Smooth muscle cell (in vitro differentiated cells): Measurements from ENCODE around the gene MTOR. TPM values are rescaled to one million over a fixed set of nuclear protein-coding genes. Genes with fewer than 3 reads are reported as not detected.

Source experiments
- DNase-seq: peaks from one replicate; lab custom pipeline; 2025; ENCODE audit not compliant: unreplicated experiment; lab: John Stamatoyannopoulos, UW
- H2AFZ ChIP-seq: fragments of 200-600 bp; sonication (generic); 2 replicates; pipeline ENCODE4 v1.6.0; 2016; ENCODE audit warnings: antibody characterized with exemption, low read depth, mild to moderate bottlenecking
- H3F3A ChIP-seq: fragments of 200-600 bp; sonication (generic); 2 replicates; pipeline ENCODE4 v1.6.0; 2017; ENCODE audit warnings: antibody characterized with exemption, low read depth
- H3K27ac ChIP-seq: fragments of 200-600 bp; sonication (generic); 2 replicates; pipeline ENCODE4 v1.5.1; 2016; ENCODE audit warnings: low read depth, mild to moderate bottlenecking
- H3K27me3 ChIP-seq: fragments of 200-600 bp; sonication (generic); 2 replicates; pipeline ENCODE4 v1.6.1; 2016; ENCODE audit warnings: low read depth, mild to moderate bottlenecking
- H3K36me3 ChIP-seq: fragments of 200-600 bp; sonication (generic); 2 replicates; pipeline ENCODE4 v1.5.1; 2016; ENCODE audit warnings: low read depth
- H3K4me1 ChIP-seq: fragments of 200-600 bp; sonication (generic); 2 replicates; pipeline ENCODE4 v1.5.1; 2016; ENCODE audit warnings: low read depth
- H3K4me2 ChIP-seq: fragments of 200-600 bp; sonication (generic); 2 replicates; pipeline ENCODE4 v1.6.0; 2016; ENCODE audit warnings: mild to moderate bottlenecking
- H3K4me3 ChIP-seq: fragments of 200-600 bp; sonication (generic); 2 replicates; pipeline ENCODE4 v1.5.1; 2016; ENCODE audit warnings: mild to moderate bottlenecking
- H3K79me2 ChIP-seq: fragments of 200-600 bp; sonication (generic); 2 replicates; pipeline ENCODE4 v1.6.0; 2016; ENCODE audit warnings: low read depth, mild to moderate bottlenecking
- H3K9ac ChIP-seq: fragments of 200-600 bp; sonication (generic); 2 replicates; pipeline ENCODE4 v1.6.0; 2016; ENCODE audit warnings: low read depth
- H3K9me3 ChIP-seq: fragments of 200-600 bp; sonication (generic); replicated peaks from 2 replicates; pipeline ENCODE4 v1.5.1; 2016; ENCODE audit warnings: low read depth
- H4K20me1 ChIP-seq: fragments of 200-600 bp; sonication (generic); 2 replicates; pipeline ENCODE4 v1.6.0; 2016; ENCODE audit warnings: low read depth
- whole genome bisulfite sequencing: methylation state at CpG from one replicate; pipeline ENCODE4 v1.1.7; 2016; ENCODE audit warnings: low lambda C conversion rate; 5-methylcytosine and 5-hydroxymethylcytosine counted together
- polyA plus RNA-seq: library from polyadenylated mRNA; unstranded; fragments of >200 nt; fragmentation: Nextera tagmentation; extraction: Ambion mirVana; gene quantifications from 2 replicates; pipeline ENCODE4 v1.2.1, GENCODE V29; 2016
- total RNA-seq: library from RNA; depleted of rRNA; stranded (reverse); fragments of >200 nt; gene quantifications from 2 replicates; pipeline ENCODE4 v1.2.3, GENCODE V29; 2014
- TF ChIP-seq, protein P1 (sequence below): fragments of 200-600 bp; sonication (generic); IDR thresholded peaks from 2 replicates; pipeline ENCODE4 v1.5.1; 2017; ENCODE audit warnings: borderline replicate concordance, mild to moderate bottlenecking, antibody characterized with exemption; ENCODE audit not compliant: insufficient read depth, poor library complexity, severe bottlenecking

MTOR gene
- total and polyA plus RNA-seq, 2 experiments from 2014 or later: 11.2 to 26.8 TPM

DNA sequence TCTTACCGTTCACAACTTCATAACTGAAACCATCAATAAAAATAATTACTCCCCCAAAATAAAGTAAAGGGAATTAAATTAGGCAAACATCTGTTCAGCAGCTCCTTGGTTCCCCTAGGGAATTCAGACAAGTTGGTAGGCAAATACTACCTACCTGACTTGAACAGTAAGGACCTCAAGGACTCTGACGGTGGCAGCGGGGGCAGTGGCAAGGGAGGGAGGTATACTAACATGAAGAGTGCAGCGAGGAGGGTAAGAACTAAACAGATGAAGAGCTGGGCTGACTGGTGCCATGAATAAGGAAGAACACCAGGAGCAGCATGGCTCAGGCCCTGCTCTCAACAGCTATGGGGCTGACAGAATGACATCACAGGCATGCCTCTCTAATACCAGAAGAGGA is 33.1 kb downstream of the MTOR start:
- no peak for DNase-seq
- TF ChIP-seq, protein P1, sequence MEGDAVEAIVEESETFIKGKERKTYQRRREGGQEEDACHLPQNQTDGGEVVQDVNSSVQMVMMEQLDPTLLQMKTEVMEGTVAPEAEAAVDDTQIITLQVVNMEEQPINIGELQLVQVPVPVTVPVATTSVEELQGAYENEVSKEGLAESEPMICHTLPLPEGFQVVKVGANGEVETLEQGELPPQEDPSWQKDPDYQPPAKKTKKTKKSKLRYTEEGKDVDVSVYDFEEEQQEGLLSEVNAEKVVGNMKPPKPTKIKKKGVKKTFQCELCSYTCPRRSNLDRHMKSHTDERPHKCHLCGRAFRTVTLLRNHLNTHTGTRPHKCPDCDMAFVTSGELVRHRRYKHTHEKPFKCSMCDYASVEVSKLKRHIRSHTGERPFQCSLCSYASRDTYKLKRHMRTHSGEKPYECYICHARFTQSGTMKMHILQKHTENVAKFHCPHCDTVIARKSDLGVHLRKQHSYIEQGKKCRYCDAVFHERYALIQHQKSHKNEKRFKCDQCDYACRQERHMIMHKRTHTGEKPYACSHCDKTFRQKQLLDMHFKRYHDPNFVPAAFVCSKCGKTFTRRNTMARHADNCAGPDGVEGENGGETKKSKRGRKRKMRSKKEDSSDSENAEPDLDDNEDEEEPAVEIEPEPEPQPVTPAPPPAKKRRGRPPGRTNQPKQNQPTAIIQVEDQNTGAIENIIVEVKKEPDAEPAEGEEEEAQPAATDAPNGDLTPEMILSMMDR: no peak
- H2AFZ ChIP-seq: no peak overlapping the region
- H3K9me3 ChIP-seq: no peaks in the 10 kb centered on the region
- peaks cover 13% of the 10 kb centered on the region for H3K36me3 ChIP-seq
- H4K20me1 ChIP-seq: peaks cover 7% of the 10 kb centered on the region
- H3F3A ChIP-seq: no peaks in the 10 kb centered on the region
- no peaks in the 10 kb centered on the region for H3K79me2 ChIP-seq
- no peak overlapping the region for H3K4me3 ChIP-seq
- no peak overlapping the region for H3K27ac ChIP-seq
- H3K27me3 ChIP-seq: no peaks in the 10 kb centered on the region
- H3K9ac ChIP-seq: no peak overlapping the region
- H3K4me2 ChIP-seq: no peak overlapping the region
- H3K4me1 ChIP-seq: no peaks in the 10 kb centered on the region
- 97% methylated on average over 4 of the region's 4 CpGs for WGBS

DNA sequence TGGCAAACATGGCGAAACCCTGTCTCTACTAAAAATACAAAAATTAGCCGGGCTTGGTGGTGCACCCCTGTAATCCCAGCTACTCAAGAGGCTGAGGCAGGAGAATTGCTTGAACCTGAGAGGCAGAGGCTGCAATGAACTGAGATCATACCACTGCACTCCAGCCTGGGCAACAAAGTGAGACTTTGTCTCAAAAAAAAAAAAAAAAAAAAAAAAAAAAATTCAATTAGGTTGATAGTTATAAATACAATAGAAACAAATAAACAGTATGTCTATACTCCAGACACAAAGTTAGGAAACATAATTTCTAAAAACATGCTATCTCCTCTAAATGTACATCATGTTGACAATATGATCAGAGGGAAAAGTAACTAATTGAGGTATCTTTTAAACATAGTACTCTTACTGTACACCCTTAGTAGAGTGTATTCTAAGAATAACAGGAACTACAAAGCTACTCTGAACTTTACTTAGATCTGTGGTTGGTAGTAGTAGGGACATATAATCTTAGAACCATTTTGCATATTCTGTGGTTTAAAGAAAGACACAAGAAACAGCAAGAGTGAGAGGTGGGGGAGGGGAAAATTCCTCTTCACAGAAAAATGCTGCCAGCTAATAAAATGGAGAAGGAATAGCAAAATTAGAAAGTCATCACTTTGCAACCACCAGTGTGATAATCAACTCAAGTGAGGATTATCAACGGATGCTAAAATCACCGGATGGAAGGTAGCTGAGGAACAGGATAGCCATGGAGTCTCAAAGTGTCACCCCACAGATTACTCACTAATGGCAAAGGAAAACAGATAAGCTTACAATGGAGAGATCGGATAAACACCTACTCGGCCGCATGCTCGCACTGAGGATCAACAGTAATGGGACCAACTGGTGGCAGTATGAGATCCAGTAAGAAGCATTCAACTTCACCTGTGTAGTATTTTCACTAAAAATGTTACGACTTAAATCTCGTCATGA is 35.0 kb downstream of the MTOR start:
- 90% methylated on average over 10 of the region's 10 CpGs for WGBS
- Histone ChIP-seq H3K9me3 (no peaks in the 10 kb centered on the region), H3K79me2 (no peaks in the 10 kb centered on the region), H3K4me3 (no peak overlapping the region), H3K9ac (no peak overlapping the region), H3K36me3 (peaks cover 9% of the 10 kb centered on the region), H3K27me3 (no peaks in the 10 kb centered on the region), H4K20me1 (peaks cover 7% of the 10 kb centered on the region), H3K4me2 (no peak overlapping the region), H2AFZ (no peak overlapping the region), H3K4me1 (no peaks in the 10 kb centered on the region), H3K27ac (no peak overlapping the region), H3F3A (no peaks in the 10 kb centered on the region)
- TF ChIP-seq, protein P1: no peak
- DNase-seq: no peak

DNA sequence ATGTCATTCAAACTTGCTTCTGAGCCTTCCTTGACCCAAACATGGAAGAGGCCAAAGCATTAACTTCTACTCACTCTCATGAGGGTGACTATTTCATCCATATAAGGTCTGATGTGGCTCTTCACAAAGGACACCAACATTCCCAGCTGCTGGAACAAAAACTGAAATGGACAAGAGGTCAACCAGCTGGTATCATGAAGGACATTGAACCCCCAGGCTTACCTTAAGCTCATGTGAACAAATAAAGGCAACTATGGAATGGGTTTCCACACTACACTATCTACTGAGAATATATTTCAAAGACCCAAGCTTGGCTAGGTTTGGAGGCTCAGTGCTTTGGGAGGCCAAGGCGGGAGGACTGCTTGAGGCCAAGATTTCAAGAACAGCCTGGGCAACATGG is 46.3 kb downstream of the MTOR start:
- Histone ChIP-seq H4K20me1 (no peaks in the 10 kb centered on the region), H2AFZ (no peak overlapping the region), H3K9ac (no peak overlapping the region), H3K4me2 (no peak overlapping the region), H3K9me3 (no peaks in the 10 kb centered on the region), H3K27me3 (no peaks in the 10 kb centered on the region), H3K4me1 (no peaks in the 10 kb centered on the region), H3K36me3 (peaks cover 36% of the 10 kb centered on the region), H3K79me2 (no peaks in the 10 kb centered on the region), H3K27ac (no peak overlapping the region), H3F3A (no peaks in the 10 kb centered on the region), H3K4me3 (no peak overlapping the region)
- TF ChIP-seq, protein P1: no peak
- DNase-seq: no peak
- 100% methylated on average over 1 of the region's 1 CpG for WGBS
